Activated B cell treated with CpG ODN at 0.5 μM for 24 hours (primary cell): ENCODE results near the gene ZNF441. TPM values are rescaled to one million over a fixed set of nuclear protein-coding genes. Genes with fewer than 3 reads are reported as not detected.
A peak's percentile ranks its signal among the peaks of the same experiment; 100 is the strongest.
"Not testable (repeated sequence)": the region's sequence is repeated elsewhere in the genome, so short reads cannot be mapped to it uniquely, and the experiment has no call there.

ENCODE experiments used
- ATAC-seq: fragments of 200-7000 bp; cut with Tn5 transposase; one replicate; pipeline ENCODE4 v1.10.0; 2021; ENCODE audit warnings: low read depth, mild to moderate bottlenecking, moderate library complexity
- CTCF ChIA-PET: fragments of 350-600 bp; sonication (Branson Sonifier 250); formaldehyde crosslinking; loops from one replicate; lab custom pipeline; 2021; ENCODE audit warnings: antibody characterized with exemption; lab: Charles Lee
- POLR2A ChIA-PET: fragments of 350-600 bp; sonication (Branson Sonifier 250); formaldehyde crosslinking; loops from one replicate; lab custom pipeline; 2021; ENCODE audit warnings: antibody characterized with exemption; lab: Charles Lee
- DNase-seq: peaks from one replicate; pipeline ENCODE4 v3.0.0; 2022
- H3K27ac Mint-ChIP-seq: one replicate; pipeline ENCODE4 v1.8.0; 2020; ENCODE audit warnings: mixed read lengths
- H3K27me3 Mint-ChIP-seq: one replicate; pipeline ENCODE4 v1.8.0; 2021; ENCODE audit warnings: mixed read lengths
- H3K36me3 Mint-ChIP-seq: one replicate; pipeline ENCODE4 v1.8.0; 2021; ENCODE audit warnings: low read depth, mixed read lengths
- H3K4me1 Mint-ChIP-seq: one replicate; pipeline ENCODE4 v1.8.0; 2021; ENCODE audit warnings: mixed read lengths
- H3K4me3 Mint-ChIP-seq: one replicate; pipeline ENCODE4 v1.8.0; 2020; ENCODE audit warnings: mild to moderate bottlenecking, mixed read lengths
- H3K9me3 Mint-ChIP-seq: one replicate; pipeline ENCODE4 v1.8.0; 2020; ENCODE audit warnings: mixed read lengths
- CTCF ChIP-seq: fragments of 200-600 bp; IDR thresholded peaks from one replicate; pipeline ENCODE4 v1.8.0; 2022; ENCODE audit warnings: antibody characterized with exemption, mild to moderate bottlenecking
- intact Hi-C: fragments of 100-400 bp; cut with micrococcal nuclease; formaldehyde crosslinking; loops from one replicate; pipeline ENCODE4 v1.15.1; 2024
- total RNA-seq: library from RNA; stranded (reverse); gene quantifications from 2 replicates; pipeline ENCODE4 v1.2.3, GENCODE V29; 2022

Gene ZNF441
- total RNA-seq, 1 donor from 2014 or later: 23.9 TPM

GRCh38 chr19:11759805-11760204 lies 7.0 kb upstream of the ZNF441 start:
- no peaks in the 10 kb centered on the region for H3K36me3 Mint-ChIP-seq
- no peak for ATAC-seq
- no peaks in the 10 kb centered on the region for H3K4me1 Mint-ChIP-seq
- TF ChIP-seq CTCF: no peak
- CTCF ChIA-PET: no interaction called here
- no peak overlapping the region for H3K27ac Mint-ChIP-seq
- POLR2A ChIA-PET: no interaction called here
- H3K4me3 Mint-ChIP-seq: no peak overlapping the region
- intact Hi-C loops: no loop called here
- peaks cover 36% of the 10 kb centered on the region for H3K9me3 Mint-ChIP-seq
- no peak for DNase-seq
- peaks cover 11% of the 10 kb centered on the region for H3K27me3 Mint-ChIP-seq

- no peak for TF ChIP-seq CTCF
- CTCF ChIA-PET: no interaction called here
- intact Hi-C loops: no loop called here
- Mint-ChIP-seq H3K27ac (no peak overlapping the region), H3K27me3 (peaks cover 7% of the 10 kb centered on the region), H3K36me3 (peaks cover 8% of the 10 kb centered on the region), H3K9me3 (peaks cover 18% of the 10 kb centered on the region), H3K4me3 (no peak overlapping the region), H3K4me1 (peaks cover 14% of the 10 kb centered on the region)
- DNase-seq: no peak
- no peak for ATAC-seq
- POLR2A ChIA-PET: interaction anchor here (0.7 kb wide), 1 partner anchor 49 kb away, joined by 5 read pairs; no protein-coding TSS in a partner anchor
Measured at GRCh38 chr19:11763117-11763516, 3.7 kb upstream of the ZNF441 start.

- H3K4me1 Mint-ChIP-seq: peaks cover 19% of the 10 kb centered on the region
- CTCF ChIA-PET: no interaction called here
Measured at GRCh38 chr19:11763611-11764010, 3.2 kb upstream of the ZNF441 start.

GRCh38 chr19:11767633-11768133 lies 883 bp downstream of the ZNF441 start:
- DNase-seq (peak; percentile 36), ATAC-seq (peak; percentile 16)
- Mint-ChIP-seq H3K27ac (peak overlapping the region; percentile 96), H3K9me3 (peaks cover 42% of the 10 kb centered on the region), H3K4me3 (peak overlapping the region; percentile 99), H3K27me3 (no peaks in the 10 kb centered on the region), H3K36me3 (peaks cover 41% of the 10 kb centered on the region), H3K4me1 (peaks cover 25% of the 10 kb centered on the region)
- intact Hi-C loops: loop anchor here (1.0 kb wide), 2 partner anchors 31 to 45 kb away; partner anchors contain the start of gene ZNF491
- ChIA-PET POLR2A (interaction anchor here (0.7 to 1.9 kb wide), 7 partner anchors 30 to 1949 kb away, joined by 3 to 11 read pairs (median 9); partner anchors contain the start of genes FBXL12, ZNF439, ZNF491 and ZNF563), CTCF (interaction anchor here (1.4 kb wide), 1 partner anchor 30 kb away, joined by 6 read pairs; no protein-coding TSS in a partner anchor)
- TF ChIP-seq CTCF: no peak

More at GRCh38 chr19:11763611-11764010, 3.2 kb upstream of the ZNF441 start:
- ATAC-seq (no peak), DNase-seq (no peak)
- no peak for TF ChIP-seq CTCF
- POLR2A ChIA-PET: interaction anchor here (0.7 kb wide), 1 partner anchor 48 kb away, joined by 5 read pairs; no protein-coding TSS in a partner anchor
- no peak overlapping the region for H3K4me3 Mint-ChIP-seq
- H3K27ac Mint-ChIP-seq: no peak overlapping the region
- H3K9me3 Mint-ChIP-seq: peaks cover 18% of the 10 kb centered on the region
- intact Hi-C loops: no loop called here
- H3K36me3 Mint-ChIP-seq: peaks cover 10% of the 10 kb centered on the region
- peaks cover 7% of the 10 kb centered on the region for H3K27me3 Mint-ChIP-seq

GRCh38 chr19:11769995-11770394 lies 3.2 kb downstream of the ZNF441 start:
- Mint-ChIP-seq H3K4me3 (no peak overlapping the region), H3K4me1 (peaks cover 25% of the 10 kb centered on the region), H3K9me3 (peaks cover 37% of the 10 kb centered on the region), H3K36me3 (peaks cover 60% of the 10 kb centered on the region), H3K27ac (no peak overlapping the region), H3K27me3 (no peaks in the 10 kb centered on the region)
- intact Hi-C loops: no loop called here
- TF ChIP-seq CTCF: no peak
- no peak for ATAC-seq
- no peak for DNase-seq
- POLR2A ChIA-PET: no interaction called here
- CTCF ChIA-PET: no interaction called here

- CTCF ChIA-PET, H3K27ac Mint-ChIP-seq, DNase-seq, H3K27me3 Mint-ChIP-seq, intact Hi-C loops, ATAC-seq, H3K4me3 Mint-ChIP-seq: not testable (repeated sequence)
- POLR2A ChIA-PET: interaction anchor here (0.6 kb wide), 1 partner anchor 208 kb away, joined by 4 read pairs; no protein-coding TSS in a partner anchor
- Mint-ChIP-seq H3K36me3 (peaks cover 69% of the 10 kb centered on the region), H3K9me3 (peaks cover 42% of the 10 kb centered on the region), H3K4me1 (peaks cover 22% of the 10 kb centered on the region)
Measured at GRCh38 chr19:11771520-11771919, 4.7 kb downstream of the ZNF441 start.

- peaks cover 43% of the 10 kb centered on the region for H3K9me3 Mint-ChIP-seq
- DNase-seq, CTCF ChIA-PET, ATAC-seq, intact Hi-C loops, H3K4me3 Mint-ChIP-seq, H3K4me1 Mint-ChIP-seq, H3K27ac Mint-ChIP-seq, H3K27me3 Mint-ChIP-seq: not testable (repeated sequence)
- H3K36me3 Mint-ChIP-seq: peaks cover 87% of the 10 kb centered on the region
- POLR2A ChIA-PET: interaction anchor here (1.1 kb wide), 1 partner anchor 10 kb away, joined by 3 read pairs; the partner anchor contains the start of gene ZNF441
Measured at GRCh38 chr19:11776669-11777068, 9.9 kb downstream of the ZNF441 start.
